HG03039 (cell line): ENCODE results near the gene HDAC7.

ENCODE experiments used
- ATAC-seq: cut with Tn5 transposase; IDR thresholded peaks from one replicate; pipeline ENCODE4 v1.9.1; 2021; ENCODE audit warnings: mild to moderate bottlenecking, moderate library complexity; ENCODE audit not compliant: unreplicated experiment

The HDAC7 gene

GRCh38 chr12:47750229-47750798 lies 69.4 kb downstream of the HDAC7 start:
- no peak for ATAC-seq

DNA sequence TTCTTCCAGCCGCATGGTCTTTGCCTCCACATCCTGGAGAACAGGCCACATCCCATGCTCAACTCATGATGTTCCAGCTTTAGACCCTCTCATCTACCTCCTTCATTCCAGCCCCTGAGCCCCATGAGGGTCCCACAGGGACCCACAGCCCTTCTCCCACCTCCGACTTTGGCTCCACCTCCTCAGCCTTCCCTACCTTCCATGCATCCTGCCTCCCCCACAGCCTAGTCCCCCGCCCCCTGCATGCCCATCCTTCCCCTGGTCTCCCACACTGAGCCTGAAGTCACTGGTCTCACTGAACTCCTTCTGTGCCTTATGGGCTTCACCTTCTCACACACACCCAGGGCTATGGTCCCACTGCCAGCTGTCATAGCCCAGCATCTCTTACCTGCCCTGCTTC lies 70.8 kb downstream of the HDAC7 start:
- ATAC-seq = no peak

- no peak for ATAC-seq
Observed at GRCh38 chr12:47748507-47748828, 71.2 kb downstream of the HDAC7 start.

DNA sequence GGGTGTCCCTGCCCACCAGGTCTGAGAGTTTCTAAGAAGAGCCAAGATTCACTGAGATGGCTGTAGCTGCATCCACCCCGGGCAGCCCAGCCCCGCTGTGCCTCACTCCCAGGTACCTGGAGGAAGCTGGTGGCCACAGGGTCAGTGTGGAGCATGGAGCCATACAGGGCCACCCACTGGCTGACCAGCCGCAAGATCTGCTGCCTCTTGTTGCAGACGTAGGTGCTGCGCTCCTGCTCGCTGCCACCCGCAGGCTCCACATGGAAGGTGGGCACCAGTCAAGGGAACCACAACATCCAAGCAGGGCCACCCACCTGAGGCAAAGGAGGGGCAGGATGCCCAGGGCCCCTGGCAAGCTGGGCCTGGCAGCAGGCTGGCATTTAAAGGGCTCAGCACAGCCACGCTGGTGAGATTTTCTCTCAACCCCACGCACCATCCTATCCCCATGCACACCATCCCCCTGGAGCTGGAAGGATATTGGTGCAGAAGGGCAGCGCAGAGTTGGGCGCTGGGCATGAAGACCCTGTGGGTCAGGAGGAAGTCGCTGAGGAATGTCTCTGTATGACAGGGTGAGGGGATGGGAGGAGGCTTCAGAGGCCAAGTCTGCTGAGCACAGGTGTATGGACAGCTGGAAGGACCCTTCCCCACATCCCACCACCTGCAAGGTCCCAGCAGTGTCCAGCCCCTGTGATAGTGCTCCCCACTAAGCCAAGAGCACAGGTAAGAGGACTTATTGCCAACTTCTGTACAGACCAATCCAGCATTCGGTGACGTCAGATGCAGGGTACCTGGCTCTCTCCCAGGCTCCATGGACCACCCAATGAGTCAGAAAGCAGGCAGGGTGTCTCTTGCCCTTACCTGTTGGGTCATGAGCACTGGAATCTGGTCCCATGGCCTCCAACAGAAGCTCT lies 71.9 kb downstream of the HDAC7 start:
- no peak for ATAC-seq

GRCh38 chr12:47747126-47747525 lies 72.6 kb downstream of the HDAC7 start:
- ATAC-seq = no peak

GRCh38 chr12:47746523-47746922 lies 73.2 kb downstream of the HDAC7 start:
- no peak for ATAC-seq

GRCh38 chr12:47746073-47746472 lies 73.6 kb downstream of the HDAC7 start:
- no peak for ATAC-seq

- ATAC-seq = no peak
Observed at GRCh38 chr12:47745485-47746041, 74.1 kb downstream of the HDAC7 start.

GRCh38 chr12:47744778-47745436 lies 74.8 kb downstream of the HDAC7 start:
- ATAC-seq = no peak

- no peak for ATAC-seq
Observed at GRCh38 chr12:47744005-47744651, 75.6 kb downstream of the HDAC7 start.

DNA sequence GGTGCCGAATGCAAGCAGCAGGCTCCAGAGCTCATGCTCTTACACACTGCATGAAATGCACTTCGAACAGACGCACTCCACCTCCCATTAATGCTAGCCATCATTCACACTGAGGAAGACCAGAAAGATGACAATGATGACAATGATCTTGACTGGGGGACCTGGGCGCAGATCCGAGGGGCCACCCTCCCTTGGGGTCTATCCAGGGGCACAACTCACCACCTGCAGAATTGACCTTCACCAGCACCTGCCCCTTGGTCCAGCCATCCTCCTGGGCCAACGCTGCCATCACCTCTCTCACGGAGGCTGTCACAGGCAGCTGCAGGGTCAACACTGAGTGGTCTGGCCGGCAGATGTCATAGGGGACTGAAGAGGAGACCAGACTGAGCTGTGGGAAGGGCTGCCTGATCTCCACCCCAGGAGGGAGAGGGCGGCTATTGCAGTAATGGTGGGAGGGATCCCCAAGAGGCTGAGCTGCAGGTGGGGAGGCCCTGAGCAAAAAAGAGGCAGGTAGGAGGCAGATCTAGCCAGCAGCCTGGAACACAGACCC lies 76.3 kb downstream of the HDAC7 start:
- no peak for ATAC-seq

GRCh38 chr12:47742253-47742825 lies 77.4 kb downstream of the HDAC7 start:
- no peak for ATAC-seq

DNA sequence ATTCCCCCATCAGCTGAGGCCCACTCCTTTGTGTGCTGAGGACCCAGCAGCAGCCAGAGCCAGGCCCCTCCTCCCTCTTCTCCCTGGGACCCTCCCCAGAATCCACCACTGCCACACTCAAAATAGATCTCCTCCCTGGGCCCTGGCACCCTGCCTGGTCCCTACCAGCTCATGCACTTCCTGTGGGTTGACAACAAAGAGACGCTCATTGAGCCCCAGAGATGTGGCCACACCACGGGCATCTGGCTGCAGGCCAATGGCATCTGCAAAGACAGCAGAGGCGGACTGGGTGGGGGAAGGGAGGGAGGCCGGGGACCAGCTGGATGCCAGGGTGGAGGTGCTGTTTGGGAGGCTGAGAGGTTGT lies 78.4 kb downstream of the HDAC7 start:
- no peak for ATAC-seq

DNA sequence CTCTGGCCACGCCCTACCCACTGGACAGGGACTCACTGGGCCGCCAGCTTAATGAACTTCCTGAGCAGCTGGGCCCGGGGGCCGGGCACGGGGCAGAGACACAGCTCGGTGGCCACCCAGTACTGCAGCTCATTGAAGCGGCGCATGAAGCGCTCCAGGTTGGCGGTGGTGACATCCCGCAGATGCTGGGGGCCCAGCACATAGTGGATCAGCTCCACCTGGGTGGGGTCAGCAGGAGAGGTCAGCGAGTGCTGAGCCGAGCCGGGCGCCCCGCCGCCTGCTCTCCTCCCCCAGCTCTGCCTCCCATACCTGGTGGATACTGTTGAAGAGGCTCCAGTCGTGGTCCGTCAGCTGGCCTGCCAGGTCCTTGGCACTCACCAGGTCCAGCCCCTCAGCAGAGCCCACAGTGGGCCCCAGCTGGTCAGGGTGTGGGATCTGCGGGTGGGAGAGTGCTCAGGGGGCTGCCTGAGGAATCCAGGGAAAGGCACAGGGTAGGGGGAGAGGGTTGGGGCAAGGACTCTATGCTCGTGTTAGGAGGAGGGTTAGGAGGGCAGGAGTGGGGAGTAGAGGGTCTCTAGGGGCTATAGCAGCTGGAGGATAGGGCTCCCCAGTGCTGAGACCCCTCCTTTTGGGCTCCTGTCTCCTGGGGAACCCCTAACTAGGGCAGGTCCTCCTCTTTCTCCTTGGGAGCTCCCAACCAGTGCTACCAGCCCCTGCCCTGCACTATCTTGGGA lies 78.9 kb downstream of the HDAC7 start:
- ATAC-seq = peak; percentile 33

DNA sequence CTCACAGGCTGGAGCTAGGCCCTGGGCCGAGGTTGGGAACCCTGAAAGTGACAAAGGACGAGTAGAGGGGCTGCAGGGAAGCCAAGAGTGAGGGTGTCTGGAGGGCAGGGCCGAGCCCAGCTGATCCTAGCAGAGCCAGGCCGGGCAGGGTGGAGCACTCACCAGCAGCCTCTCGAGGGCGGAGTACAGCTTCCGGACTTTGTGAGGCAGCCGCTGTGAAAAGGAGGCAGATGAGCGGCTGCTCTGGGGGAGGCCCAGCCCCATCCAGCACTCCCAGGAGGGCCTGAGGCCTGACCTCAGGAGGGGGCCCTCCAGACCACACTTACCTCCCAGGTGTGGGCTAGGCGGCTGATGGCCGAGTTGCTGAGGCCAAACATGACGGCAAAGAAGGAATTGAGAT lies 79.7 kb downstream of the HDAC7 start:
- ATAC-seq = peak; percentile 54

DNA sequence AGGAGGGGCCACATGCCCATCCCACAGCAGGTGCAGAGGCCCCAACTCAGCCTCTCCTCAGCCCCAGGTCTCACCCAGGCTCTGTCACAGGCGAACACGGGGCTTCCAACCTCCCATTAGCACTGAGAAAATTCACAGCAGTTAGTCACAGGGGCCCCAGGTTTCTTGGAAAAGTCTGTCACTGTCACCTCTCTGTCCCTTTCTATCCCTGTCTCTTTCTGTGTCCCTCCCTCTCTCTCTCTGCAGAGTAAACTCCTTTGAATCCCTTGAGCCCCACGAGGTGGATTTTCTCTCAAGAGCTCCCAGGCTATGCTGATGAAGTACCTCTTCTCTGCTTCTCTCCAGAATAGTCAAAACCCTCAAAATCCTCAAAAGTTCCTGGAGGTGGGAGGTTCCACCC lies 80.4 kb downstream of the HDAC7 start:
- no peak for ATAC-seq

DNA sequence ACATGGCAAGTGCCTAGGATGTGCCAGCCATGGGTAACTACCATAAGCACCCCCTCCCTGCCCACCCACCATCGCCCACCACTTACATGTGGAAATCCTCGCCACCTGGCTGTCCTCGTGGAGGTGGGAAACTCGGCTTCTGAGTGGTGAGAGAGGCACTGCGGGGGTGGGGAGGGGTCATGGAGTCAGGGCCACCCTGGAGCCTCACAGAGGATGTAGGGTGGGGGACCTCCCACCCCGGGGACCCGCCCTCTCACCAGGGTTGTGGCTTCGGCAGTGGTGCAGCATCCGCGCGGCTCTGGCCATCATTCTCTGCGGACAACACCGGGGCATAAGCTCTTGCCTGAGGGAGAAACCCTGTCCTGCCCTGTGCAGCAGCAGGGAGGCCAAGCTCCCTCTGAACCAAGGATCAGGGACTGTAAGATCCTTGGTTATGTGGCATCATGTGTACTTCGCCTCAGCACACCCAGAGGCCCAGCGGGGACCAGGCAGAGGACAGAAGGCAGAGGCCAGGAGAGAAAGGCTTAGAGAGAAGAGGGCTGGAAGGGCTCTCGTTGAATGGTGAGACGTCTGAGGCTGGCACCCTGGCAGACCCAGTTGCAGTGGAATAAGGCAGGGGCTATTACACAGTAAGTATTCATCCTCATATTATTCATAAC lies 81.6 kb downstream of the HDAC7 start:
- ATAC-seq = no peak

DNA sequence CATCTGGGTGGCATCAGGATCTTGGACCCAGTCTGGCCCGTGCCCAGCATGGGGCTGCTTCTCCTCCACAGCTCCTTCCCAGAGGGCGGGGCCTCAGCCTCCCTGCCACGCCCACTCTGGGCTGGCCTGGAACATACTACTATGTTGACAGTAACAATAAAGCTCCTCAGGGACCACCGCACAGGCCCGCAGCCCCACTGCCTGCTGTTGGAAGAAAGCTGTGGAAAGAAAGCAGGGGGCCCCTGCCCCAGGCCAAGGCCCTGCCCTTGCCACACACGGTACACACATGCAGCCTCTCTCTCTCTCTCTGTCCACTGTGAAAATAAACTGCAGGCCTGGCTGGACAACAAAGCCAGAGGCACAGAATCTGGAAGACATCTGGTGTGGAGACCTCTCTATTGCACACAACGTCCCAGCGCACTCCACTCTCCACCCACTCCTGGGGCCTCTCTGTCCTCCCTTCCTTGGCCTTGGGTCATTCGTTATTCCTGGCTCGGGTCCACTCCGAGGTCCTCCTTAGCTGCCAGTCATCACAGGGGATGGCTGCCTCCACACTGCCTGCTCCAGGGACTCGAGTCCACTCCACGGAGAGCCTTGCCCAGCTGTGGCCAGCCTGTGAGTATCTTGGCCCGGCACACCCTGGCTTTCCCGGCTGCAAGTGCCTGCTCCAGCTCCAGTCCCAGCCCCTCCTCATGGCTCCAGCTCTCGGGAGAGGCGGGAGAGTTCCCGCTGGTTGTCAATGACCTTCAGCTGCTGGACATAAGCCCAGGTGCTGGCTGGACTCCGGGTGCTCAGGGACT lies 82.6 kb downstream of the HDAC7 start:
- ATAC-seq = no peak

DNA sequence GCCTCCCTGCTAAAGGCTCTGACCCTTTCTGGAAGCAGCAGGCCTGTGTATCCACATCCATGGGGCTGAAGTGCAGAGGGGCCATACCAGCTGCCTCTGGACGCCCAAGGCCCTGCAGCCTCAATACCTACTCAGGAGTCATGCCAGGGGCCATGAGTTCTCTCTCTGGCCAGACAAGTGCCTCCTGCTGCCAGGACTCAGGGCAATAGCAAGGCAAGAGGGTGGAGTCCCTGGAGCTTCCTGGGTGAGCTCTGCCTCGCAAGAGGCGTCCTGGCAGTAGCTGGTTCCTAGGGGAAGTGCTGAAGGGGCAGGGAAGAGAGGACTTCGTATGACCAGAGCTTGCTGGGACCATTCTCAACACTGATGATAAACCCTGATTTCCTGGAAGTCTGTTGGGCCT lies 83.5 kb downstream of the HDAC7 start:
- no peak for ATAC-seq
